ENCODE measurements around the gene BRIP1. TPM values are rescaled to one million over a fixed set of nuclear protein-coding genes. Genes with fewer than 3 reads are reported as not detected.

The BRIP1 gene
- total RNA-seq, 1 donor from 2014 or later: 66.4 TPM

GRCh38 chr17:61662186-61662585, 201.1 kb downstream of the BRIP1 start:
- H3K4me3 Mint-ChIP-seq: no peak overlapping the region
- H3K27me3 ChIP-seq: no peaks in the 10 kb centered on the region
- no peaks in the 10 kb centered on the region for H3K36me3 Mint-ChIP-seq
- no peak overlapping the region for H2AFZ ChIP-seq (replicated peaks)
- H3F3A ChIP-seq (ENCODE audit: low read depth): no peaks in the 10 kb centered on the region
- no peaks in the 10 kb centered on the region for H3K36me3 ChIP-seq
- H3K27me3 Mint-ChIP-seq (ENCODE audit: insufficient read depth, low read depth): peaks cover 2% of the 10 kb centered on the region
- no peaks in the 10 kb centered on the region for H3K4me1 Mint-ChIP-seq
- H3K9me3 Mint-ChIP-seq: peaks cover 5% of the 10 kb centered on the region
- no peak for DNase-seq (ENCODE audit: low spot score)
- H3K27ac ChIP-seq: no peak overlapping the region
- H4K20me1 ChIP-seq (ENCODE audit: low read depth): no peaks in the 10 kb centered on the region
- no peak overlapping the region for H3K4me3 ChIP-seq
- TF ChIP-seq CTCF (IDR thresholded peaks at IDR 0.05) (no peak), EZH2phosphoT487 (IDR thresholded peaks at IDR 0.05) (no peak), EZH2 (IDR thresholded peaks at IDR 0.05) (no peak)
- H3K79me2 ChIP-seq (ENCODE audit: low read depth): no peaks in the 10 kb centered on the region
- no peak overlapping the region for H3K27ac Mint-ChIP-seq
- no peak overlapping the region for H3K9ac ChIP-seq
- H3K9me3 ChIP-seq (ENCODE audit: low read depth): no peaks in the 10 kb centered on the region
- no peak overlapping the region for H3K4me2 ChIP-seq
- no peaks in the 10 kb centered on the region for H3K4me1 ChIP-seq

GRCh38 chr17:61660746-61661485, 202.4 kb downstream of the BRIP1 start:
- Mint-ChIP-seq H3K27ac (no peak overlapping the region), H3K36me3 (no peaks in the 10 kb centered on the region), H3K4me1 (no peaks in the 10 kb centered on the region), H3K9me3 (peaks cover 5% of the 10 kb centered on the region), H3K4me3 (no peak overlapping the region), H3K27me3 (ENCODE audit: insufficient read depth, low read depth) (peaks cover 2% of the 10 kb centered on the region)
- no peak overlapping the region for H3K27ac ChIP-seq
- no peaks in the 10 kb centered on the region for H3F3A ChIP-seq (ENCODE audit: low read depth)
- no peak overlapping the region for H3K4me2 ChIP-seq
- no peak overlapping the region for H3K9ac ChIP-seq
- H4K20me1 ChIP-seq (ENCODE audit: low read depth): no peaks in the 10 kb centered on the region
- no peaks in the 10 kb centered on the region for H3K36me3 ChIP-seq
- no peak for TF ChIP-seq CTCF (IDR thresholded peaks at IDR 0.05)
- no peak for TF ChIP-seq EZH2 (IDR thresholded peaks at IDR 0.05)
- no peak for TF ChIP-seq EZH2phosphoT487 (IDR thresholded peaks at IDR 0.05)
- no peak for DNase-seq (ENCODE audit: low spot score)
- no peaks in the 10 kb centered on the region for H3K9me3 ChIP-seq (ENCODE audit: low read depth)
- H3K4me3 ChIP-seq: no peak overlapping the region
- no peaks in the 10 kb centered on the region for H3K4me1 ChIP-seq
- no peak overlapping the region for H2AFZ ChIP-seq (replicated peaks)
- no peaks in the 10 kb centered on the region for H3K79me2 ChIP-seq (ENCODE audit: low read depth)
- H3K27me3 ChIP-seq: no peaks in the 10 kb centered on the region

- H3K4me1 Mint-ChIP-seq: no peaks in the 10 kb centered on the region
- no peaks in the 10 kb centered on the region for H3K36me3 ChIP-seq
- no peaks in the 10 kb centered on the region for H3K4me1 ChIP-seq
- H4K20me1 ChIP-seq (ENCODE audit: low read depth): no peaks in the 10 kb centered on the region
- H3K27me3 ChIP-seq: no peaks in the 10 kb centered on the region
- H3K9ac ChIP-seq: no peak overlapping the region
- no peaks in the 10 kb centered on the region for H3F3A ChIP-seq (ENCODE audit: low read depth)
- no peaks in the 10 kb centered on the region for H3K79me2 ChIP-seq (ENCODE audit: low read depth)
- no peaks in the 10 kb centered on the region for H3K36me3 Mint-ChIP-seq
- DNase-seq (ENCODE audit: low spot score): no peak
- no peak overlapping the region for H3K27ac Mint-ChIP-seq
- H3K4me2 ChIP-seq: no peak overlapping the region
- H3K9me3 Mint-ChIP-seq: no peaks in the 10 kb centered on the region
- H3K4me3 Mint-ChIP-seq: no peak overlapping the region
- no peaks in the 10 kb centered on the region for H3K27me3 Mint-ChIP-seq (ENCODE audit: insufficient read depth, low read depth)
- H3K27ac ChIP-seq: no peak overlapping the region
- H2AFZ ChIP-seq (replicated peaks): no peak overlapping the region
- no peak for TF ChIP-seq EZH2phosphoT487 (IDR thresholded peaks at IDR 0.05)
- TF ChIP-seq EZH2 (IDR thresholded peaks at IDR 0.05): no peak
- TF ChIP-seq CTCF (IDR thresholded peaks at IDR 0.05): no peak
- no peak overlapping the region for H3K4me3 ChIP-seq
- no peaks in the 10 kb centered on the region for H3K9me3 ChIP-seq (ENCODE audit: low read depth)
These were observed 203.9 kb downstream of the BRIP1 start for GRCh38 chr17:61659437-61659836.
